Coronary artery (tissue), 2 donors: ENCODE measurements around the gene FAAH2.
A peak's percentile ranks its signal among the peaks of the same experiment; 100 is the strongest.

Experiments
- DNase-seq: peaks from one replicate; pipeline ENCODE4 v3.0.0-alpha.2; 2017; ENCODE audit warnings: low spot score
- H3K27ac ChIP-seq, 2 donors: fragments of 200-600 bp; sonication (generic); one replicate each; pipeline ENCODE4 v1.5.1; 2016 to 2019
- H3K4me3 ChIP-seq: fragments of 200-600 bp; sonication (generic); 2 replicates; pipeline ENCODE4 v1.5.1; 2016; ENCODE audit warnings: mild to moderate bottlenecking, moderate library complexity
- TF ChIP-seq, protein P1 (sequence below): fragments of 200-600 bp; sonication (generic); IDR thresholded peaks from one replicate; pipeline ENCODE4 v1.5.1; 2019; ENCODE audit warnings: antibody characterized with exemption

FAAH2 gene

GRCh38 chrX:57286507-57287251 is at the start of gene FAAH2:
TSS of gene FAAH2 (plus strand) at chrX:57286706. CDS start at chrX:57286826, 120 bp downstream.
- no peak for DNase-seq
- no peak within 1 kb of the TSS for H3K27ac ChIP-seq
- TF ChIP-seq, protein P1, sequence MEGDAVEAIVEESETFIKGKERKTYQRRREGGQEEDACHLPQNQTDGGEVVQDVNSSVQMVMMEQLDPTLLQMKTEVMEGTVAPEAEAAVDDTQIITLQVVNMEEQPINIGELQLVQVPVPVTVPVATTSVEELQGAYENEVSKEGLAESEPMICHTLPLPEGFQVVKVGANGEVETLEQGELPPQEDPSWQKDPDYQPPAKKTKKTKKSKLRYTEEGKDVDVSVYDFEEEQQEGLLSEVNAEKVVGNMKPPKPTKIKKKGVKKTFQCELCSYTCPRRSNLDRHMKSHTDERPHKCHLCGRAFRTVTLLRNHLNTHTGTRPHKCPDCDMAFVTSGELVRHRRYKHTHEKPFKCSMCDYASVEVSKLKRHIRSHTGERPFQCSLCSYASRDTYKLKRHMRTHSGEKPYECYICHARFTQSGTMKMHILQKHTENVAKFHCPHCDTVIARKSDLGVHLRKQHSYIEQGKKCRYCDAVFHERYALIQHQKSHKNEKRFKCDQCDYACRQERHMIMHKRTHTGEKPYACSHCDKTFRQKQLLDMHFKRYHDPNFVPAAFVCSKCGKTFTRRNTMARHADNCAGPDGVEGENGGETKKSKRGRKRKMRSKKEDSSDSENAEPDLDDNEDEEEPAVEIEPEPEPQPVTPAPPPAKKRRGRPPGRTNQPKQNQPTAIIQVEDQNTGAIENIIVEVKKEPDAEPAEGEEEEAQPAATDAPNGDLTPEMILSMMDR: no peak
- H3K4me3 ChIP-seq: peak within 1 kb of the TSS; percentile 9

DNA sequence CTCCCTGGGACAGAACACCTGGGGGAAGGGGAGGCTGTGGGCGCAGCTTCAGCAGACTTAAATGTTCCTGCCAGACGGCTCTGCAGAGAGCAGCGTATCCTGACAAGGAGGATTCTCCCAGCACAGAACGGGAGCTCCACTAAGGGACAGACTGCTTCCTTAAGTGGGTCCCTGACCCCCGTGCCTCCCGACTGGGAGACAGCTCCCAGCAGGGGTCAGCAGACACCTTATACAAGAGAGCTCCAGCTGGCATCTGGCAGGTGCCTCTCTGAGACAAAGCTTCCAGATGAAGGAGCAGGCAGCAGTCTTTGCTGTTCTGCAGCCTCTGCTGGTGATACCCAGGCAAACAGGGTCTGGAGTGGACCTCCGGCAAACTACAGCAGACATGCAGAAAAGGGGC is 44.5 kb upstream of the FAAH2 start:
- no peak for DNase-seq
- TF ChIP-seq, protein P1: no peak
- Histone ChIP-seq H3K4me3 (no peak overlapping the region), H3K27ac (no peak overlapping the region)

GRCh38 chrX:57251965-57252364 is 34.5 kb upstream of the FAAH2 start:
- no peak for DNase-seq
- TF ChIP-seq, protein P1: no peak
- Histone ChIP-seq H3K4me3 (no peak overlapping the region), H3K27ac (no peak overlapping the region)

GRCh38 chrX:57265126-57265525 is 21.4 kb upstream of the FAAH2 start:
- H3K4me3 ChIP-seq: no peak overlapping the region
- TF ChIP-seq, protein P1: no peak
- no peak overlapping the region for H3K27ac ChIP-seq
- no peak for DNase-seq

GRCh38 chrX:57266275-57266674 is 20.2 kb upstream of the FAAH2 start:
- H3K27ac ChIP-seq: no peak overlapping the region
- DNase-seq: no peak
- no peak overlapping the region for H3K4me3 ChIP-seq
- TF ChIP-seq, protein P1: no peak

DNA sequence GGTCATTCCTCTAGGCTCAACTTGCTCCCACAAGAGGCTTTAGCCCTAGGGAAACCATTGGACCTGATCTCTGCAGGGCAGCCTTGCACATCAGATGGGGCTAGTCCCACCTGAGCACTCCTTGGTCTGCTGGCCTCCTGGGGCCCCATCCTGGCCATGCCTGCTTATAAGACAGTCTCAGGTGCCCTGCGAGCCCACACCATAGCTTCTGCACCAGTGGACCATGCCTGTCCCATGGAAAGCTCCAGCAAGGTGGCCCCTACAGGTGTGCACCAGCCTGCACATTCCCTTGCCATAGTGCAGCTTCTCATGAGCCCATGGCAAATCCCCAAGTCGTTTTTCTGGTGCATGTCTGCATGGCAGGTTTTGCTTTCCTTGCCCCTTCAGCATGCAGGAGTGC is 19.6 kb upstream of the FAAH2 start:
- H3K27ac ChIP-seq: no peak overlapping the region
- no peak overlapping the region for H3K4me3 ChIP-seq
- no peak for DNase-seq
- TF ChIP-seq, protein P1: no peak

DNA sequence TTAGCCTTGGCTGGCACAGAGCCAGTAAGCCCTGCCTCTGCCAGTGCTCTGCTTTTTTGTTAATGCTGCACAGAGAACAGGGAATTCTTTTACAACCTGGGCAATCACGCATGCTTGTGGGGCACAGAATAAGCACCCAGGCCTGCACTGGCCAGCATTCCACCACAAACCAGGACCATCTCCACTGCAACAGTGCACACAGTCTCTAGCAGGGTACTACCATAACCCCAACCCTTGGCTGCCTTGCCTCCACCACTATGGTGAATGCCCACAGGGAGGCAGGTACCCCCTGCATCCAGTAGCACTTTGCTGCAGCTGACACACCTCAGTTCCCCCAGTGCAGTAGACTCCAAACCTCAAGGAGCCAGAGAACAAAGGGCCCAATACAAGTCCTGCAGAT is 19.2 kb upstream of the FAAH2 start:
- H3K4me3 ChIP-seq: no peak overlapping the region
- TF ChIP-seq, protein P1: no peak
- DNase-seq: no peak
- H3K27ac ChIP-seq: no peak overlapping the region
